ENCODE data around the gene TOPAZ1.
A peak's percentile ranks its signal among the peaks of the same experiment; 100 is the strongest.

The TOPAZ1 gene

DNA sequence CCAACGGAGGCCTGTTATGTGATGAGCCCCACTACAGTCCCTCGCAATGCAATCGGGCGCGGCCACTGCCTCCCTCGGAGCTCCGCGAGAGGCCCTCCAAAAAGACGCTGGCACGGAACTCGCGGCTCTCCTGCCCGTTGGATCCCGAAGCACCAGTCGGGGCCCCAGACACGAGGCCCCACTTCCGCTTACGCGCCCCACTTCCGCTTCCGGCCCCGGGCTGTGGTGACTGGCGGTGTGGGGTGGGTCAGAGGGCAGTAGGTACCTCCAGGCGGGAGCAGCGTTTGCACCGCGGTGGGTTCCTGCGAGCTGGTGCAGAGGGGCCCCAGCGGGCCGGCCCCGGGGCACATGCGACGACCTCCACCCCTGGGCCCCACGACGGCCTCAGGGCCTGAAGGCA is at the start of gene TOPAZ1:
TSS of gene TOPAZ1 (plus strand) at position 181 of the 400 bp plus-strand sequence. CDS start at position 349, 168 bp downstream.
- DNase-seq, result no peak

DNA sequence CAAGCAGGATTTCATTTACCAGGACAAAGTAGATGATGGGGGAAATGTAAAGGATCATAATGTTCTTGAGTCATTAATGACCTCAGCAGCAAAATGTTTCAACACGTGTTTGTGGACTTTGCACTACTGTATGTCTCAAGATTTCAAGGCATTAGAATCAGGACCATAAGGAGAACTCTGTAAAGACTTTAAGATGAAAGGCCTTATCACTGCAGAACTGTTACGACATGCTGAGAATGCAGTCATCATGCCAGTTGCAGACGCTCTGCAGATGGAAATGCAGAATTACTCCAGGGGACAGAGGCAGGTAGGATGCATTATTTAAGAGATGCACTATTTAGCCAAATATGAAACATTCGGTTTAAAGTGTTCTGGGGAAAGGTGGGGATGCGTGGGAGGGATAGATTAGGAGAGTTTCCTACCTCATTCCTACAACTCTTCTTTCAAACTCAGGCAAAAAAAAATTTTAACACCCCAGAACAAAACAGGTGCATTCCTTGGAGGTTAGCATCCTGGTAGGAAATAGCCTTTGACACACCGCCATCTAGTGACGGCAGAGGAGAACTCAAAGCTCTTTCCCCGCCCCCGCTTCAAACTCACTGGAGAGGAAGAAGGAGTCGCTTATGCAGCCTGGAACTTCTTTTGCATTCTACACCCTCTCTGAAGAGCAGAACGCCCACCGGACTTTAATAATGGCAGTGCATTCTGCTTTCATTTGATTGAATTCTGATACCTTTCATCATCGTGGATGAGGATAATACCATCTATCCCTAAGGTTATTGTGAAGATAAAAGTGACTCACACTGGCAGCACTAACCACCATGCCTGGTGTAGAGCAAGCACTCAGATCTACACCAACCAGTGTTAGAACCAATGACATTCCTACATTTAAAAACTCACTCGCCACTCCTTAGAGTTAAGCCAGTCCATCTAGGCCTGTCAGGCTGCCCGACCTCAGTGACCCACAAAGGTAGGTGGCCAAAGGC is 43.1 kb upstream of the TOPAZ1 start:
- peak; percentile 63 for DNase-seq

DNA sequence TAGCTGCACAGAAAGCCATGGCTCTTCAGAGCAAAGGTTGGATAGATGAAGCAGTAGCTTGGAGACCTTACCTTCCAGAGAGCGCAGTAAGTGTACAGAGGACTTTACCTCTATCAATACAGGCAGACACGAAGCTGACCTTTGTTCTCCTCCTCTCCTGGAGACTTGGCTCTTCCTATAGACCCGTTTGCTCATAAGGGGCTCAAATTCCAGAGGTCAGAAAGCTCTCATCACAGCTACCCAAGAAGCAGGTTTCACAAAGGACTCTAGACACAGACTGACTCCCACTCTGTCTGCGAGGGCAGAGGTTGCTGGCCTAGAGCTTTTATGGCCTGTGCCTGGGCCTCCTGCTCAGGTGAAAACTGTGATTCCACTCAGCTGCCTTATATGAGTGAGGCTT is 35.4 kb upstream of the TOPAZ1 start:
- DNase-seq, result no peak

DNA sequence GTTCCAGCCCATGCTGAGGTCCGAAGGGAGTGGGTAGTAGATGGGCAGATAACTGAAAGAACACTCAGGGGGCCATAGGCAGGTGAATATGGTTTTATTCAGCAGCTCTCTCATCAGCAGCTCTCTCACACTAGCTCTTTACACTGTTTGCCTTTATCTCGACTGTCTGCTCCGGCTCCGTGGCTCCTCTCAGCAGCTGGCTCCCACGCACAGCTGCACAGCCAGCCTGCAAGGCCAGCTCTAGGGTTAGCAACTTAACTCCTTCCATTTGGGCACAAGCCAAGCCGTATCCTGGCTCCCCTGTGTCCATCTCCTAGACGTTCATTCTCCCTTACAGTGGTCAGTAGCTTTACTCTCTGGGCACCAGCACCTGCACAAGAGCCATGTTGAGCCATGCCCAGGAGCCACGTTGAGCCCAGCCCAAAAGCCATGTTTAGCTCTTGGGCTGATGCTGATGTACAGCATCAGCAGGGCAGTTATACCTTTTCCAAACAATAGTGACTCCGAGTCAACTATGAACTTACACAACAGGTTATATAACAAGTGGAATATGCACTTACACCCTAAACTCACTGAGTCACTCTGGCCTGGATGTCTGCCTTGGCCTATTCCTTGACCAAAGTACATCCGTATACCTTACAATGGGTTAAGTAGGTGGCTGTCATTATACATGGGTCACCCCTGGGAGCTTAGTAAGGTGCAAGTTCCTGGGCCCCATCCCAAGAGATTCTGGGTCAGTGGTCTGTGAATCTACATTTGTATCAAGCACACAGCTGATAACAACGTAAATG is 34.6 kb upstream of the TOPAZ1 start:
- no peak for DNase-seq

DNA sequence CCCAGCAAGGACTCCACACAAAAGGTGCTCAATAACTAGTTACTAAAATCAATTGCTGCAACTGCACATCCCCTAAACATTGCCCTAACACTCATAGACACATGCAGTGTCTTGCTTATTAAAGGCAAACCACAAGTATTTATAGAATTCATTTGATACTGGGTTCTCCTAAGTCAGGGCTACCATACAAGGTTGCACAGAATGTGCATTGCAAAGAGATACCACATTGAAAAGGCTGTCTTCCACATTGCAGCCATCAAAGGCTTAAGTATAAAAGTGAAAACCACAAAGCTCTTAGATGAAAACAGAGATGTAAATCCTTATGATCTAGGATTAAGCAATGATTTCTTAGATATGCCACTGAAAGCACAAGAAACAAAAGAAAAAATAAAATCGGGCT is 33.6 kb upstream of the TOPAZ1 start:
- no peak for DNase-seq

DNA sequence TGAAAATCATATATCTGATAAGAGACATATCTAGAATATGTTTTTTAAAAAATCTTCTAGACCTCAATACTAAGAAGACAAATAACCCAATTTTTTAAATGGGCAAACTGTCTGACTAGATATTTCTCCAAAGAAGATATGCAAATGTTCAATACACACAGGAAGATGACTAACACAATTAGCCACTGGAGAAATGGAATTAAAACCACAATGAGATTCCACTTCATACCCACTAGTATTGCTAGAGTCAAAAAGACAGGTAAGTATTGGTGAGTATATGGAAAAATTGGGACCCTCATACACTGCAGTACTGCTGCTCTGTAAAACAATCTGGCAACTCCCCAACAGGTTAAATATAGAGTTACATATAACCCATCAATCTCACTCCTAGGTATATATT is 33.1 kb upstream of the TOPAZ1 start:
- no peak for DNase-seq

DNA sequence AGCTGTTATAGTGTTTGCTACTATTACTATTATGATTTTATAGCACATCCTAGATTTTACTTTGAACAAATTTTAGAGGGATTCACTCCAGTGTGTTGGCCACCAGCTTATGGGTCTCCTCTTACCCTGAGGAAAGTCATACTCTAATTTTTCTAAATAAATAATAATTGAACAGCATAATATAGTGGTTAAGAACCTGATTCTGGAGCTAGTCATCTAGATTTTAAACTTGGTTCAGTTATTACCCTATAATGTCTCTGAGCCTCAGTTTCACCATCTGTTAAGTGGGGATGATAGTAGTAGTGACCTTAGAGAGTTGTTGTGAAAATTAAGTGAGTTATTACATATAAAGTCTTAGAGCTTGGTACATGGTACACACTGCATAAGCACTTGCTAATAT is 30.7 kb upstream of the TOPAZ1 start:
- DNase-seq, result no peak

DNA sequence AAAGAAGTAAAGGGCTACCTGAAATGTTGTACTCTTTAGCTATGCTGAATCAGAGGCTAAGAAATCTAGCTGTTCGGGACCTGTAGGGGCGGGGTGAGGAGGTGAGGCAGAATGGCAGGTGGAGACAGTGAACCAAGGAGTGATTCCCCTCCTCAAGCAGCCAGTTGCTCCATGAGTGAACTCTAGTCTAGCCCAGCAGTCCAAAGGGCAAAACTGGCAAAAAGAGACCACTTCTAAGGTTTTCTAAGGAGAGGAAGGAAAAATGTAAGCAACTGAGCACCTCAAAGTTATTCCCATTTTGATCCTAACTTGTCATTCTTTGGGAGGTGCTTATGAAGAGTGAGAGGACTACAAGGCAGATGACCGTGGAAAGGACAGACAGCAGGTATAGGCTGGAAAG is 19.3 kb upstream of the TOPAZ1 start:
- DNase-seq, result no peak

DNA sequence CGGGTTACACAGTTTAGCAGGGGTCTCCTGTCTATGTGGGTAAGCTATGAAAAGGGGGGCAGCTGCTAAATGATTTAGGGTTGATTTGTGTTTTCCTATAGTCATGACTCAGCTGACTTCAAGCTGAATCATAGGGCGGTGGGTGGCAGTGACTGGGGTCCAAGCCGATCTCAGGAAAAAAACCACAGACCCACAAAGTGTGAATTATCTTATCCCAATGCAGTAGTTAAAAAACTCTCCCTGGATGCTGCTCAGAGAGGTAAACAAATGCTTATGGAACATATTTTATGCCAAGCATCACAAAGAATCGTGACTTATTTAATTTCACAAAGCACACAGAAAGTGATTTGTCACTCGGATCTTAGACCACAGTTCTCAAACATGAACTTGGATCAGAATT is 18.4 kb upstream of the TOPAZ1 start:
- DNase-seq, result no peak

DNA sequence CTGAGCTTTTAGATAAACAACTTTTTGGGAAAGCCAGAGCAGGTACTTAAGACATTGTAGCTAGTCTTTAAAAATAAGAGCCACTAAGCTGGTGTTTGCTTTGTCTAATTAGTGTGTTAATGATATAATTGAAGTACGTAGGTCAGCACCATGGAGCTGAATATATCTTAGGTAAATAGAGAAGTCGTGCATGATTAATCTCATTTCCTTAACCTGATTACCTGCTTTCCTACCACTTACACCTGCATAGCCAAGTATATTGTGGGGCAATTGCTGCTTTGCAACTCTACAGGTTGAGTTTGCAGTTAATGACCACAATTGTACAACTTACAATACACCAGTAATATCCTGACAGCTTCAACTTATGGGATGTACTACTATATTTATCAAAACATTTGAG is 17.6 kb upstream of the TOPAZ1 start:
- DNase-seq, result no peak

DNA sequence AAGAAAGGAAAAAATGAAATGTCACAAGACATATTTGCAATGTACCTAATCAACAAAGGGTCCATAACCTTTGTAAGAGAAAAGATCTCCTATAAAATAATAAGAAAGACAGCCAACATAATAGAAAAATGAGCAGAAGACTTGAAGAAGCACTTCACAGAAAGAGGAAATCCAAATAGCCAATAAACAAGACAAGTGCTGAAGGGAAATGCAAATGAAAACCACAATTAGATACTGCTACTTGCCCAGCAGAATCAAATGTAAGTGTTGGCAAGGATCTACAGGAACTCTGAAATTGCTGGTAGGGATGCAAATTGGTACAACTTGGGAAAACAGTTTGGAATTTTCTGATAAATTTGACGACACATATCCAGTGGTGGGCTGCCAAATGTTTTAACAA is 15.1 kb upstream of the TOPAZ1 start:
- DNase-seq, result no peak

DNA sequence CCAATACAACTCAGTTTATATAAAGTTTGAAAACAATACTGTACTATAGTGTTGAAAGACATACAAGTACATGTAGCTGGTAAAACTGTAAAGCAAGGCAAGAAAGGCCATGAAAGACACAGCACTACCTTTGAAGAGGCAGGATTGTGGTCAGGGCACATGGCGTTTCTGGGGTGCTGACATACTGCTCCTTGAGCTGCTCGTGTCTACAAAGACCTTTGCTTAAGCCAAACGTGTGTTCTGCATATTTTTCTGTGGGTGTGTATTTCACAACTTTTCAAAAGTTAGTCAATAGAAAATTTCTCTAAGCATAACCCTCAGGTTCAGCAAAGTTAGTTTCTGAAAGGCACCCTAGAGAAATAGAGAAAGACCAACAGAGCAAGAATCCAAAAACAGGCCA is 14.1 kb upstream of the TOPAZ1 start:
- no peak for DNase-seq

DNA sequence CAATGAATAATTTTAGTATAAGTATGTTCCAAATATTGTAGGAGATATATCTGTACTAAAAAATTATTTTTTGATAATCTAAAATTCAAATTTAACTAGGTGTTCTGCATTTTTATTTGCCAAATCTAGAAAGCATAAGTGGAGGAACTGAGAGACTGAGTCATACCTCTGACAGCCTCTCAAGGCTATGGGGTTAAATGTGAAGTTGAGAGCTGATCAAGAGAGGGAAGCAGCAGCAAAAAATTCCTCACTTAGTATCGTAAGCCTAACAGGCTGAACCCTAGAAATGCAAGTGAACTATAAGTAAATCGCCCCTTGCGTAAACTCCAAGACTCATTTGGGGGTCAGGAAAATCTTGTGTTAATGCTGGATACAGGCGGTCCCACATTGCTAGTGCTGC is 12.8 kb upstream of the TOPAZ1 start:
- DNase-seq, result no peak

DNA sequence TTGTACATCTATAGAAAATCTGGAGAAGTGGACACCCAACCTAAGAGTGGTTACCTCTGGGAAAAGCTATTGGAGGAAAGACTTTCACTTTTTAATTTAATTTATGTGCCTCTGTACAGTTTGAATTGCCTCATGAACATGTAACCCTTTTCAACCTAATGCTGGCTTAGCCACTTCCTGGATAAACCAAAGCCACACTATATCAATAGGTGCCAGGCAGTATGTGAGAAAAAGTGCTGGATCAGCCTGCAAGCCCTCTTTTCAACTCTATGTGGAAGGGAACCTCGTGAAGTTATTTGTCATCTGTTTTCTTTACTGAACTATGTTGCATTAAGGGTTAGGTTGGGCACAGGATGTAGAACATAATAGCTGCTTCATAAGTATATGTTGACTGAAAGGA is 9.3 kb upstream of the TOPAZ1 start:
- DNase-seq, result no peak

DNA sequence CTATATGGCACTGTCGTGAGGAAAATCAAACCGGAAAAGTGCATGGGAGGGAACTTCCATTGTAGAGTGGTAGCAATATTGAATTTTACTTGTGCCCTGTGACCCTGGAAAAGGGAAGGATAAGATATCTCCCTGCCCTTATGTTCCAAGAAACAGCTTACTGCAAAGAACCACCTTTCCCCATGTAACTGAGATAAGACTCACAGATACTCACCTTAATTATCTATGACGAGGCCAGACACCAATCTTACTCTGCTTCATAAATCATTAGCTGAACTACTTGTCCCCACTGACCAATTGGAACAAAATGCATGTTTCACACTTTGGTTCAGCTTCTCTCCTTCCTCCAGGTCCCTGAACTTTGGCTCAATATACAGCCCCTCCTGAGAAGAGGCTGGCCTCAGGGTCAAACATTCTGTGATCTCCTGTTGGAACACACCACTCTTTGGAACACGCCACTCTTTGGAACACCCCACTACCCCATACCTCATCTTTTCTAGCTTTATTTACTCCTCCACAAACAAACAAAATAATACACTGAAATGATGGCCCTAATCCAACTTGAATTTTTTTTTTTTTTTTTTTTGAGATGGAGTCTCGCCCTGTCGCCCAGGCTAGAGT is 6.9 kb upstream of the TOPAZ1 start:
- no peak for DNase-seq

DNA sequence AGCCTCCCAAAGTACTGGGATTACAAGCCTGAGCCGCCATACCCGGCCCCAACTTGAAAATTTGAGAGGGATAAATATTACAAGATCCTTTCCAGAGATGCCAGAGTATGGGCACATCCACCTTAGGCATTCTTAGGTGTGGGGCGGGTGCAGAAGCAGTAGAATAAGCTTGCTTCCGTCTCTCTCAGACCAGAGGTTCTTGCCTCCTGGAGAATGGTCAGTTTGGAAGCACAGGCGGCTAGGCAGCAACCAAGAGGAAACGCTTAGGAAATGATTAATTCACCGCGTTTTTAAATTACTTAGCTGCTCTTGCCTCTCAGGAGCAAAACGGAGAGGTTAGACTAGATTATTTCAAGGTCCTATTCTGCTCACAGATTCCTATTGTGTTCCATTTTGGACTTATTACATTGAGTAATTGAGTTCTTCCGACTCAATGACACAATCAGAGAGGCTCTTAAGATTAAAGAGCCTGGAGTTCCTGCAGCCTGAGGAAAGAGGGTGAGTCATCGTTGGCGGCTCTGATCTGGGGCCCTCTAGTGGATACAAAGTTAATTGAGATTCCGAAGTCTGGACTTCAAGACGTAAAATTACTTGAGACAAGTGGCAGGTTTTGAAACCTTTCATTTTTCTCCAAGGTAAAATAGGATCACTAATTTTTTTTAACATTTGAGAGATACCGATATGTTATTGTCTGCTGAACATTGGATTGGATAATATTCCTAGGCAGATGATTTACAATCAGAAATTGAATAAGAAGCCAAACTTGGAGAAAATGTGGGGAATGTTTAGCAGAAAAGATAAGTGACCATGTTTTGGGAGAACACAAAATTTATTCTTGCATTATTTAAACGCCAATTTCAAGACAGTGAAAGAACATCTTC is 5.8 kb upstream of the TOPAZ1 start:
- DNase-seq, result peak; percentile 38

DNA sequence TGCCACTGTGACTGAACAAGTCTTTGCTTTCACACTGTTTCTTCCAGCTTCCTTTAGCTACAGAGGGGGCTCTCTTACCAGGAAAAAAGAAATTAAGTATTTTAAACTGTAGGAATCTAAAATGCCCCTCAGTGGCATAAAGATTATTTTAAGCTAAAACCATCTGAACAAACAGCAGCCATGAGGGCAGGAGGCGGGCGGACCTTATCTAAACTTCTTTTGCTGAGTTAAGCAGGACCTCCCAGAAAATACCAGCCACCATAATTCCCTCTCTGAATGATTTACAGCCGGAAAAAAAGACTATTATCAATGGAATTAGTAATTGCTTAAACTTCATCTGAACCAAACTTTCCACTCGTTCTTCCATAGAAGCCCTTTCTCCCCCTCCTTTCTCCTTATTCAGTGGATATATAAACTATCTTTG is 5.2 kb upstream of the TOPAZ1 start:
- DNase-seq, result no peak

DNA sequence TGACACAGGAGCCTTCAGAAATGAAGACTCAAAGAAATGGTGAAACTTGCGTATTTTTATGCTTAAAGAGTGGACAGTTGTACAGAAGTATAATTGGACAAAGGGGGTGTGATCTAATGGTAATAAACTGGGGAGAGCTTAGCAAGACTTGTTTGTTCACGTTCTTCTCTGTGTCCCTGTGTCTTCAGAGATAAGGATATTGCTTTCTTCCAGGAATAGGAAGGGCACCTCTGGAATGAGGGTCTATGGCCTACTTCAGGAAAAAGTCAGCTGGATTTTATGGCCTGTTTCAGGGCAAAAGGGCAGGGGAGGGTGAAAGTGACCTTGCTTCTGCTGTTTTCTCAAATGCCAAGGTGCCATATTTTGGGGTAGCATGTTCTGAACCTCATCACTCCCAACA is 4.5 kb upstream of the TOPAZ1 start:
- DNase-seq, result no peak

DNA sequence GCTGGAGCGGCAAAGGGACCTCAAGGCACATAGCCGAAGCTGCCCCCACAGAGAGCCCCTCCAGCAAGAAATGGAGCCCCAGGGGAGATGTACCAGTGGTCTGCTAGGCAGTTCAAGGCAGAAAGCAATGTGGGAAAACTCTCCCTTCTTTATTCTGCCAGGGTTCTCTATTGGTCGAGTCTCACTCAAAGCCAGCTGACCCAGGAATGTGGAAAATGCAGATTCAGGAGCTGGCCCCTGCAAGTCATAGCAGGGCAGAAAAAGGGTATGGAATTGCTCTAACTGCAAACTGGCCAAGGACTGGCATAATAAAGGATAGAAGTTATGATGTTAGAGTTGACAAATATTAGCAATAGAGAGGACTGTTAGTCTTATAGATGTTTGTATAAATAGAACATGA is 4.0 kb upstream of the TOPAZ1 start:
- DNase-seq, result no peak

DNA sequence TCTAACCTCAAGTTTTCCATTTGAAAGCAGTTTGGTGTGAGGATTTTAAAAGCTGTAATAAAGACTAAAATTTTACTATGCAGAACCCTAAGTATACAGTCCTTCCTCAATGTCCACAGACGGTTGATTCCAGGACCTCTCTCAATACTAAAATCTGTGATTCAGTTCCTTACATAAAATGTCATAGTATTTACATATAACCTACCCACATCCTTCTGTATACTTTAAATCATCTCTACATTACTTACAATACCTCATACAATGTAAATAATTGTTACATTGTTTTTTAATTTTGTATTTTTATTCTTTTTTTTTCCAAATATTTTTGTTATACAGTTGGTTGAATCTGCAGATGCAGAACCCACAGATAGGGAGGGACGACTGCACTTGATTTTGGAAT is 2.8 kb upstream of the TOPAZ1 start:
- no peak for DNase-seq

DNA sequence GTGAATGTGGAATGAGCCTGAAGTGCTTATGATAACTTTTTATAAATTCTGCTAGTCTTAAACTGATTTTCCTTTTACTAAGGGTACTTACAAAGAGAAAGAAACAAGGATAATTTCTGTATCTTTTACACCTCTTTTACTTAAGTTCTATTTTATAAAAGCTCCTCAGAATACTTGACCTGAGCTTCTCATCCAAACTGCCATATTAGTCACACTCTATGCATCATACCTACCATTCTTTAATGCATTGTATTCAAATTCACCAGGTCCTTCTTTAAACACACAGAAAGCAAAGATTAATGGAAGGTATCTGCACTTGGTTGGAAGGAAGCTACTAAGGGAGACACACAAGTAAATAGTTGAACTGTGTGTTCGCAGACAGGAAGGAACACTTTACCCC is 1.6 kb upstream of the TOPAZ1 start:
- DNase-seq, result no peak

DNA sequence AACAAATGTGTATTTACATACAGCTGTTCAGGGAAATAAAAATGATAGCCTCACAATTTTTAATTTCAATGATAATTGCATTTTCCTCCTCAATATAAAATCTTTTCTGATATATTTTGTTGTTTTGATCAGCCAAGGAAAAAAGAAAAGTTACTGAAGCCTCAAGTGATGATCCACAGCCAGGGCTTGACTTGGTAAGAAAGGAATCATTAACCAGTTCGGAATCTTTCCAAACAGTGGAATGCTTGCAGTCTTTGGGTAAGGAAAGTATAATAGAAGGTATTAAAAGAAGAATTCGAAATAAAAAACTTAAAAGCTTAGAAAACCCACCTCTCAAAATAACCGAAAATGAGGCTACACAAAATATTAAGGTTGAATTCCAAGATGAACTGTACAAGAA is 1.0 kb downstream of the TOPAZ1 start:
- DNase-seq, result no peak

DNA sequence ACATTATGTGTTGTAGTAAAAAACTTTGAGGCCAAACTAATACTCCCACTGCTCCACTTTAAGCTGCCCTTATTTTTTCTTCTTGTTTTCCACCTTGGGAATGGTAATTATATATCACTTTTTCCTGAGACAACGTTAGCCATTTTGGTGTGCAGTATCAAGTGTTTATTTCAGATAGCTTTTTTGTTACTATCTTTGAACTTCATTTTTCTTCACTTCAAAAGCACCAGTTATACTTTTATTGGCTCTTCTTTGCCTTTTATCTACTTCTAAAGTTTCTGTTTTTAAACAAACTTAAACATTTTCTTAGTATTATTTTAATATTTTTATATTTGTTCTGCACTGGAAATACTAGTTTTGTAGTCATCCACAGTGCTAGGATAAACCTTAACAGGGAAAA is 6.5 kb downstream of the TOPAZ1 start:
- DNase-seq, result no peak

All from left hindlimb (tissue), 1 donor.